ENCODE measurements around the gene PTMS. TPM values are rescaled to one million over a fixed set of nuclear protein-coding genes. Genes with fewer than 3 reads are reported as not detected.
"Not testable (repeated sequence)": the region's sequence is repeated elsewhere in the genome, so short reads cannot be mapped to it uniquely, and the experiment has no call there.

Gene PTMS
- total RNA-seq, 4 donors from 2014 or later, result 105 to 853 (median 140) TPM

DNA sequence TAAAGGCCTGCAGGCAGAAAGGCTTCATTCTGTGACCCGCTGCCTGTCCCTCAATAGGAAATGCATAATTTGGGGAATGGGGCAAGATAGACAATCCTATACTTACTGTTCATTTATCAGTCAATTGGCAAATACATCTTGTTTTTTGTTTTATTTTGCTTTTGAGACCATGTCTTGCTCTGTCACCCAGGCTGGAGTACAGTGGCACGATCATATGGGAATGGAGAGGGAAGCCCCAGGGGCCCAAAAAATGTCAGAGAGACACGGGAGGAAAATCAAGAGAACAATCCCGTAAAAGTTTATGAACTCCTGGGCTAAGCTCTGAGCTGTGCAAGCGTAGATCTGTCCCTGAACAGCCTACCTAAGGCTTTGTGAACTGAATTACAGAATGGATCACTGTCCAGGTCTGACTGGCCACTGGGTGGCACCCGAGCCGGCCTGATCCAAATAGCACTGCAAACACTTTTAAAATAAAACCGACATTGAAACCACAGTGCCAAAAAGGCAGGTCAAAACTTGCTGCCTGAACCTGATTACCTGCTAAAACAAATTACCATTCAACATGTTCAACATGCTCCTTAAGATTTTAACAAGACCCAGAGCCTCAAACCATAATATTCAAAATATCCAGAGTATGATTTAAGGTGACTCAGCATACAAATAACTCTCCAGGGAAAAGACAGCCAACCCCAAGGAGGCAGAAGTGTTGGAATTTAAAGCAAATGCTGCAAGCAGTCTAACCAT, 30.5 kb upstream of the PTMS start:
- H3K4me3 ChIP-seq, result no peak overlapping the region
- intact Hi-C loops (cut with DNase I; ENCODE audit: low total_unique reads), result no loop called here
- H3K36me3 ChIP-seq, result no peaks in the 10 kb centered on the region
- peak; percentile 63 to 66 for DNase-seq
- no peaks in the 10 kb centered on the region for H3K27me3 ChIP-seq
- peak overlapping the region in 1 of 2 donors; percentile 7 for H3K27ac ChIP-seq
- TF ChIP-seq CTCF (IDR thresholded peaks at IDR 0.05) (peak; percentile 62 to 79 (median 77)), POLR2A (IDR thresholded peaks at IDR 0.05) (no peak)
- H3K9me3 ChIP-seq, result no peaks in the 10 kb centered on the region
- no peaks in the 10 kb centered on the region for H3K4me1 ChIP-seq

DNA sequence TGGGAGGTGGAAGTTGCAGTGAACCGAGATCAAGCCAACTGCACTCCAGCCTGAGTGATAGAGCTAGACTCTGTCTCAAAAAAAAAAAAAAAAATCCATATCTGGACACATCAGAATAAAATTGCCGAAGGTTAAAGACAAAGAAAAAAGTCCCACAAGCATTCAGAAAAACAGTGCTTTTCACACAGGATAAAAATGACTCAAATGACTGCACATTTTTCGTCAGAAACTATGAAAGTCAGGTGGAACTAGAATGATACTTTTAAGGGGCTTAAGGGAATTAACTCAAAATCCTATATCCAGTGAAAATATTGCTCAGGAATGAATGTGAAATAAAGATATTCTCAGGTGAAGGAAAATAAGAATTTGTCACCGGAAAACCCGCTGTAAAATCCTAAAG, 29.4 kb upstream of the PTMS start:
- TF ChIP-seq CTCF (IDR thresholded peaks at IDR 0.05) (no peak), POLR2A (IDR thresholded peaks at IDR 0.05) (no peak)
- Histone ChIP-seq H3K4me3 (no peak overlapping the region), H3K9me3 (no peaks in the 10 kb centered on the region), H3K27ac (no peak overlapping the region), H3K36me3 (no peaks in the 10 kb centered on the region), H3K4me1 (no peaks in the 10 kb centered on the region), H3K27me3 (no peaks in the 10 kb centered on the region)
- no peak for DNase-seq
- intact Hi-C loops (cut with DNase I; ENCODE audit: low total_unique reads), result no loop called here

DNA sequence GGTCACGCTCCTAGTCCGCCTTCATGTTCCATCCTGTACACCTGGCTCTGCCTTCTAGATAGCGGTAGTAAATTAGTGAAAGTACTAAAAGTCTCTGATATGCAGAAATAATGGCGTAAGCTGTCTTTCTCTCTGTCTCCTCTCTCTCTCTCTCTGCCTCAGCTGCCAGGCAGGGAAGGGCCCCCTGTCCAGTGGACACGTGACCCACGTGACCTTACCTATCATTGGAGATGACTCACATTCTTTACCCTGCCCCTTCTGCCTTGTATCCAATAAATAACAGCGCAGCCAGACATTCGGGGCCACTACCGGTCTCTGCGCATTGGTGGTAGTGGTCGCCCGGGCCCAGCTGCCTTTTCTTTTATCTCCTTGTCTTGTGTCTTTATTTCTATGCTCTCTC, 24.1 kb upstream of the PTMS start:
- H3K36me3 ChIP-seq; DNase-seq; intact Hi-C loops (cut with DNase I; ENCODE audit: low total_unique reads); H3K27me3 ChIP-seq; H3K27ac ChIP-seq; H3K4me3 ChIP-seq; H3K4me1 ChIP-seq; H3K9me3 ChIP-seq: not testable (repeated sequence)

- H3K9me3 ChIP-seq, result no peaks in the 10 kb centered on the region
- no peak overlapping the region for H3K27ac ChIP-seq
- no peaks in the 10 kb centered on the region for H3K4me1 ChIP-seq
- intact Hi-C loops (cut with DNase I; ENCODE audit: low total_unique reads), result no loop called here
- no peak for DNase-seq
- no peaks in the 10 kb centered on the region for H3K36me3 ChIP-seq
- no peak overlapping the region for H3K4me3 ChIP-seq
- no peak for TF ChIP-seq CTCF (IDR thresholded peaks at IDR 0.05)
- no peak for TF ChIP-seq POLR2A (IDR thresholded peaks at IDR 0.05)
- H3K27me3 ChIP-seq, result no peaks in the 10 kb centered on the region
Measured at GRCh38 chr12:6742834-6743233, 23.3 kb upstream of the PTMS start.

GRCh38 chr12:6743300-6743699, 22.9 kb upstream of the PTMS start:
- H3K36me3 ChIP-seq; H3K4me3 ChIP-seq; DNase-seq; H3K27me3 ChIP-seq; H3K4me1 ChIP-seq; H3K9me3 ChIP-seq; intact Hi-C loops (cut with DNase I; ENCODE audit: low total_unique reads); H3K27ac ChIP-seq: not testable (repeated sequence)

- no peak for TF ChIP-seq POLR2A (IDR thresholded peaks at IDR 0.05)
- TF ChIP-seq CTCF (IDR thresholded peaks at IDR 0.05), result no peak
- Histone ChIP-seq H3K9me3 (no peaks in the 10 kb centered on the region), H3K27ac (no peak overlapping the region), H3K27me3 (no peaks in the 10 kb centered on the region), H3K36me3 (no peaks in the 10 kb centered on the region), H3K4me1 (no peaks in the 10 kb centered on the region), H3K4me3 (no peak overlapping the region)
- intact Hi-C loops (cut with DNase I; ENCODE audit: low total_unique reads), result no loop called here
- DNase-seq, result no peak
Measured at GRCh38 chr12:6745741-6746525, 20.2 kb upstream of the PTMS start.
